Measurements from ENCODE around the gene RUNX2.

The RUNX2 gene

DNA sequence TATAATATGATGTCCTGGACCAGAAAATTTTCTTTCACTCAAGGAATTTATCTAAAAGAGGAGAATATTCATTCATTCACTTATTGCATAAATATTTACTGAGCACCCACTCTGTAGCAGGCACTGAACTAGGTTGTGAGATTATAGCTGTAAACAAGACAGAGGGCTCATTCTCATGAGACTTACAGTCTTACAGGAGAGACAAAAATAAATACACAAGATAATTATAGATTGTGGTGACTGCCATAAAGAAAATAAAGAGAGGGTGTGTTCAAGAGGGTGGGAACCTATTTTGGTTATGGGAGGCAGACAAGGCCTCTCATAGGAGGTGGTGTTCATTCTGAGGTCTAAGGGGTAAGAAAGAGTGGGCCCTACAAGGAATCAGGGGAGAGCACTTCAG lies 159.5 kb downstream of the RUNX2 start:
- DNase-seq (ENCODE audit: low spot score): no peak

DNA sequence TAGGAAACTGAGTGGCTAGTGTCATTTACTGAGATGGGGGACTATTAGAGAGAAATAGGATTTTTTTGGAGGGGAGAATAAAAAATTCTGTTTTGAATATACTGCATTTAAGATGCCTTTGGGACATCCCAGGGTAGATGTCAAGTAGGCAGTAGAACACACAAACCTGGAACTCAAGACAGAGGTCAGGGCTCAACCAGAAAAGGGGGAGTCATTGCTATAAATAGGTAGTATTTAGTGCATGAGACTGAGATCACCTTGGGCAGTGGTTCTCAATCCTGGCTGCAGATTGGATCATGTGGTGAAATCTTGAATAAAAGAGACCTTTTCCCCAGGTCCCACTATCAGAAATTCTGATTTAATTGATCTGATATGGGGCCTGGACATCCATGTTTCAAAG lies 160.1 kb downstream of the RUNX2 start:
- no peak for DNase-seq (ENCODE audit: low spot score)

DNA sequence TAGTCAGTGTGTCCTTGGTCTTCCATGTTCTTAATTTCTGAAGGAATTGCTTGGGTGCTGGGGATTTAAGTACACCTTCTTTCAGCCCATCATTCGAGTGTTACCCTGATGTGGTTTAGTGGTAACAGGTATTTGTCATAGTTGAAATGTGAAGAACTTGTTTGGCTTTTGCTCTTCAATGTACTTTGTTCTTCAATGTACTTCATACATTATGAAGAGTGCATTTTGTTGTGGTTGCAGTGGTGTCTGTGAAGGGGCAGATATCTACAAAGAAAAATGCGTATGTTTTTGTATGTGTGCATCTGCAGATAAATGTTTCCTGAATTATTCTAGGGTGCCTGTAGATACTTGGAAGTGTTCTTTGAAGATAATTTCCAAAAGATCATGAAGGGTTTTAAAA lies 160.8 kb downstream of the RUNX2 start:
- no peak for DNase-seq (ENCODE audit: low spot score)

DNA sequence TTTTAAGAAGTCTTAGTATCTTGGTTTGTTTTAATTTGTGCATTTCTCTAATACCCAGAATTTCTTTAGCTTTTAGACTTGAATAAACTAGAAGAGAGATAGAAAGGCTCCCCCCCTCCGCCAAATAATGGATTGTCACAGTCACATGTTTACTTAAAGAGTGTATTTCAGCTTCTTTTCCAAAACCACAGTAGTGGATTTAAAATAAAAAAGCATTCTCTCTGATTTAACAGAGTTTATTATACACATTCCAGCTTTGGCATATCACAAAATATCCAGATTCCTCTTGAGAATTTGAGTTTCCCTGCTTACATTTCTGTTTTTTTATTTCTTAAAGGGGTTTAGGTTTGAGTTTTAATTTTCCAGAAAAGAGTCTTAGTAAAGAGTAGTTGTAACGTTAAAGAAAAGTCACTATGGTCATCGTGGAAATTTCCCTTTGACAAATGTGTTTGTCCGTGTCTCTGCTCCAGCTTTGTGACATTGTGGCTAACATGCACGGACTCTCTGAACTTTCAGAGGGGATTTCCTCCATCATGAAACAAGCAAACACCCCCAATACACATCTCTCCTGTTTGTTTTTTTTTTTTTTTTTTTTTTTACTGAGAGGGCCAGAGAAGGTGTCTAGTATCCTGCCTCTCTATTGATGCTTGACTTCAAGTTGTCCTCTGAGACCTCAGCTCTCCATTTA lies 163.1 kb downstream of the RUNX2 start:
- no peak for DNase-seq (ENCODE audit: low spot score)

DNA sequence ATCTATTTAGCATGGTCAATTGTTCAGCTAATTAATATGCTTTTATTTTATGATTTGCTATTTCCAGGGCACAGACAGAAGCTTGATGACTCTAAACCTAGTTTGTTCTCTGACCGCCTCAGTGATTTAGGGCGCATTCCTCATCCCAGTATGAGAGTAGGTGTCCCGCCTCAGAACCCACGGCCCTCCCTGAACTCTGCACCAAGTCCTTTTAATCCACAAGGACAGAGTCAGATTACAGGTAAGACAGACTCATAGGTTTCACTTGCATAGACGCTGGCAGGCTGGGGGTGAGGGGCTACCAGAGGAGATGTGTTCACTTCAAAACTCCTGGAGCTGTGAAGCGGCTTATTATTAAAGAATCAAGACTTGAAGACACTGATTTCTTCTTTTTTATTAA lies 163.7 kb downstream of the RUNX2 start:
- no peak for DNase-seq (ENCODE audit: low spot score)

DNA sequence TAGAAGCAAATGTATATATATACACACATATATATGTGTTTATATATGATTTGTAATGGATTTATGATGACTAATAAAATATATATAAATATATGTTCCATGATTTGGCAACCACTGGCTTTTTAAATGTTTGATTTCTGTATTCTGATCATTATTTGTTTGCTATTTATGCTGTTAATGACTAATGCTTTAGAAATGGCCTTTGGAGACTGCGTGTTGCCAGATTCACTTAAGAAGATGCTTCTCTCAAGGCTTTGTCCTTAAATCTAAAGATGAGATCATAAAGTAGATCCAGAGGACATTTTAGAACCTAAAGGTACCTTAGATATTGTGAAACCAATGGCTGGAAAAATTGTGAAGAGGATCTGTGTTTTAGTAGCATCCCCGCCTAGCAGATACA lies 165.6 kb downstream of the RUNX2 start:
- no peak for DNase-seq (ENCODE audit: low spot score)

DNA sequence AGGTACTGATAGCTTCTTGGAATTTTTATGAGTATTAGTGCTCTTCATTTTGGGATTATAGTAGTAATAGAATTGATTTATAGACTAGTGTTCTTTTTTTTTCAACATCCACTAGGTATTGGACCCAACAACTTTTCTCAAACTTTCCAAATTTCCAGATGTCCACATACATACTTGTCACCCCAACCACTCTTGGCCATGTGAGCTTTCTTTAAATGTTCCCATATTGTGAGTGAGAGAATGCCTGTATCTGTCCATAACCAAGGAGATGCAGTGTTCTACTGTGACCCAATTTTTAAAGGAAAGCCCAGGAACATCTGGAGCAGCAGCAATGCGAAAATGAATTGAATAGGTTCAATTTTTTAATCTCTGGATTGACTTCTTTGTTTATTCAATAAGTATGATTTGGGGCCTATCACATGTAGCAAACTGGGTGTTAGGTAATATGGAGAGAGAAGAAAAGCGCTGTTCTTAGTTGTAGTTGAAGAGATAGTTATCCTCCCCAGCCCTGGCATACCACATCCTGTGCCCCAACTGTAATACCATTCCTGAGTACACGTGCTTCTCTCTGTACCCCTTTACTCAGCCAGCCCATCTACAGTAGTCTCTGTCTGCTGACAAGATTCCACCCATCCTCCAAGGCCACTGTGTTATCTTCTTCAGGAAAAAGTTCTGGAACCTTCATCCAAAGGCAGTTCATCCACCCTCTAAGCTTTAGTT lies 166.4 kb downstream of the RUNX2 start:
- DNase-seq (ENCODE audit: low spot score): no peak

DNA sequence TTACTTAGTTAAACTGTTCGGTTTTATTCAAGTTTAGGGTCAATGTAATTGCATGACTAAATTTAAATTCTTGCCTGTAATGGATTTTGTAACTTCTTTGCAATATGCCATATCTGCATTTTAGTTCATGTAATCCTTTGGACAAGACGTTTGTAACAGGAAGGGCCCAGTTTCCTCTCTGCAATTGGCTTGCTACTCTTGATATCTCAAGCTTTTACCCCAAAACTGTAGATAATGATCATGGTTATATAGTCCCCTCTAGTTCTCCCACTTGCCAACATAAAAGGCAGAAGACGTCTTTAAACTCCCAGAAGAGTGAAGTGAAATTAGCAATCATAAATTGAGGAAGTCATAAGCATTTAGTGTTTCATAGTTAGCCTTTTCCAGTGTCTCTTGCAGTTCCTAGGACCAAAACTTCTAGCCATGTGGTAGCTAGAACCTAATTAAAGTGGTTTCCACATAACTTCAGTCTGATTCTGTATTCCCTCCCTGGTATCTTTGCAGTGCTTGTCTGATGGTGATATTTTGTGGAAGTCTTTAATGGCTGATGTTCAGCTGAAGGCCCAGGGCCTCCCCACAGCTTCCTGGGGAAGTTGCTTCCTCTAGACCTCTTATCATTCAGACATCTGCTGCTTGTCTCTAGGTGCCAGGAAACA lies 167.4 kb downstream of the RUNX2 start:
- no peak for DNase-seq (ENCODE audit: low spot score)

DNA sequence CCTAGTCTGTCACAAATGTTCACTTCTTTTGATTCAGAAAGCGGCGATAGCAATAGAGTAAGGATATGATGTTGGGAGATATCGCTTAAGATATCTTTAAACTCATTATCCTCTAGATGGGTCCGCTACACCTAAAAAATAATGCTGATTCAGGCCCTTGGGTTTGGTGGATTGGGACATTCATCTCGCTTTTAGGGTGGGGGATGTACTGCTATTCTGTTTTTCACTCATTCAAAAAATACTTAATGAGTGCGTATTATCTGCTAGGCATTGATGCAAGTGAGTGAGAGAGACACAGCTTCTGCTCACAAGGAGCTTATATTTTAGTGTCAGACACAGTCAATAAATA lies 167.9 kb downstream of the RUNX2 start:
- DNase-seq (ENCODE audit: low spot score): no peak

DNA sequence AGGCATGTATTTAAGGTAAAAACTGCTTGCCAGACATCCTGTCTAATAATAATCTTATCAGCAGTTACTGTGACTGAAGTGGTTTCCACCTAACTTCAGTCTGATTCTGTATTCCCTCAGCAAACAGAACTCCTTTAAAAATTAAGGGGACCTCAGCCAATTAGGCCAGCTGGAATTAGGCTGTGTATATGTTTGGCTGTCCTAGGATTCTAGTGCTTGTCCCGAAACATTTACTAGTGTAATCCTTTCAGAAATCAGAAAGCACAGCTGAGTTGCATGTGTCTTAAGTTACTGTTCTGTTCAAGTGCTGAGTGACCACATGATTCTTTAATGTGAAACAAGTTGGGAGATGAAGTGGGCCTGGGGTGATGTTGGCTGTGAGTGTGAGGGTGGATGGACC lies 170.5 kb downstream of the RUNX2 start:
- DNase-seq (ENCODE audit: low spot score): no peak

DNA sequence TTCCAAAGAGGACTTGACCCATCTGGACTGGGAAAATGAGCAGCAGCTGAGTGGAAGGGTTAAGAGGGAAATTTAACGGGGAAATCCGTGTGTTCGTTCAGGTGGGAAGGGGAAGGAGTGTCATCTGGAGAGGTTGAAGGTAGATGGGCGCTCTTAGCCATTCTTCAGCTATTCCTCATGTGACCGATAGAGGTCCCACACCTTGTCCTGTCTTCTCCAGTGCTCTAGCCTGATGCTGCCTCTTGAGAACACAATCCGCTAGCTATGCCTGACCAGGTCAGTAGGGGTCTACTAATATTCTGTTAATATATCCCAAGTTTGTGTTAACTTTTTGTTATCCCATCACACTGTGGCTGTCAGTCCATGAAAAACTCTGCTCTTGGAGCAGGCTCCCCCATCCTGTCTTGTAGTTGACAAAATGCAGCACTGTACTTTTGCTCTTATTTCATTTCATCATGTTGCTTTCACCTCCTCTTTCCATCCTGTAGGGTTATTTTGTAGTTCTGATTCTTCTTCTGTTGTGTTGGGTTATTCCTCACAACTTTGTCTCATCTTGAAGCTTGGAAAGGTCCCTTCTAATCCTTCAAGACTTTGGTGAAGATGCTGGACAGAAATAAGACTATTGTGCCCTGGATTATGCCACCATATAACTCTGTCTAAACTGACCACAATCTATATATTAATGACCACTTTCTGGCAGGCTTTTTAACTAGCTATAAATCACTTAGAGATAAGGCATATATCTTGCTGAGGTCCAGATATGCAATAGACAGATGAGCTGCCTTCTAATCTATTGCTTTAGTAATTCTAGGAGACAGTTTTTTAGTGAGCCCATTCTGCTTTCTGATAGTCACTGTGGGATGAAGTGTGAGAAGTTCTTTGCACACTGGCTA lies 173.0 kb downstream of the RUNX2 start:
- DNase-seq (ENCODE audit: low spot score): no peak

DNA sequence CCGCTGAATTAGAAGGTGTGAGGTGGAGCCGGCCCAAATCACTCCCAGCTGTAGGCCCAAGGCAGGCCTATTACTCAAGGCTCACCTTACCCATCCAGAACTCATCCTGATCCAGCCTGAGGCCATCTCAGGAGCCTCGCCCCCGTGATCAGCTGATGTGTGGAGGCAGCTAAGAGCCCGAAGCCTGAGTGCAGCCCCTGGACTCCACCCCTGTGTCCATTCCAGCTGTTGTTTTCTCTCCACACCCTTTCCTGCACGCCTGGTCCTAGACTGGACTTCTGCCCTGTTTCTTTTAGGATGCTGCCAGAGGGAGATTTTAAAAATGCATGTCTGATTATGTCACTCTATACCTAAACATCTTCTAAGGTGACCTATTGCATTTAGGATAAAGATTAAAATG lies 174.3 kb downstream of the RUNX2 start:
- DNase-seq (ENCODE audit: low spot score): no peak

DNA sequence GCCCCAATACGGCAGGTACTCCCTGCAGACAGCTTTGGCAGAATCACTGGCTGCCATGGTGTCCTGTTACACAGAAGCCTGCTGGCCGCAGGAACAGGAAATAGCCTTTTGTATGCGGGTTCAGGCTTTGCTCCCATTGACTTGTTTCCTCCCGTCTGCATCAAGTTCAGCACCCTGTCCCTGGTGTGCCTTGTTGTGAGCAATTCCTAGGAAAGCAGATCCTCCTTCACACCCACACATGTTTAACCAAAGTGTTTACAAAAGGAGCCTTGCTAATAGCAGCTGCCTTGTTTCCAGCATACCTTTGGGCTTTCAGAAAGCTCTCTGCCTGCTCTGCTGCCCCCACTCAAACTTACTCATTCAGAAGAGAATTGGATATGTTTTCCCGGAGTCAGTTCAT lies 176.8 kb downstream of the RUNX2 start:
- DNase-seq (ENCODE audit: low spot score): peak; percentile 60

DNA sequence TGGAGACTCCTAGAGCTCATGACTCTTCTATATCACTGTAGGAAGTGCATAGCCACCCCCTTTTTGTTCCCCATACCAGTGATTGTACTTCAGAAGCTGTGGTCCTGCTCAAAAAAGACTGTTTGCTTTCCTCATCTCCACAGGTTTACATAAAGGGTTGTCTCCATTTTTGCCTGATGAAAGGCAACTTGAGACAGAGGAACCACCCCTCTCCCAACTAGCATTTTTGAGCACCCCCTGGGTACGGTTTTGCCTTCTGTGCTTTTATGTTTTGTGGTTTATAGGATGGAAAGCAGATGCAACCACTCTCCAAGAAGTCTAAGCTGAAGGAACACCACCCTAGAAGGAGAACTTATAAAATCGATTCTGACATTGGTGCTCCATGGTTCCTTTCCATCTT lies 177.3 kb downstream of the RUNX2 start:
- DNase-seq (ENCODE audit: low spot score): no peak

DNA sequence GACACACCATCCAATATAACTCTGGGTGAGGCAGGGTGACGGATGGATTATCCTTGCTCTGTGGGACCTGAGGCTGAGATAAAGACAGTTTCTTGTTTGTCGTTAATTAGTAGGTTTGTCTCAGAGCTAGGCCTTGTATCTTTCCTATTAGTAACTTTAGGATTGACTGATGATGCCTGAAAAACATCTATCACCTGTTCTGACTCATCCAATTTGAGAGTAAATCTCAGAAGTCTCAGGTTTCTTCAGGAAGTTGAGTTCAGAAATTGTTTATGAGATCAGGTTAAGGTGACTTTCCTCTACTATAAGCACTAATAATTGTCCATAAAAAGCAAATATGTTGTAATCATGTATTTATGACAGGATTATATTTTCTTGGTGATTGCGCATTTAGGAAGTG lies 179.1 kb downstream of the RUNX2 start:
- no peak for DNase-seq (ENCODE audit: low spot score)

DNA sequence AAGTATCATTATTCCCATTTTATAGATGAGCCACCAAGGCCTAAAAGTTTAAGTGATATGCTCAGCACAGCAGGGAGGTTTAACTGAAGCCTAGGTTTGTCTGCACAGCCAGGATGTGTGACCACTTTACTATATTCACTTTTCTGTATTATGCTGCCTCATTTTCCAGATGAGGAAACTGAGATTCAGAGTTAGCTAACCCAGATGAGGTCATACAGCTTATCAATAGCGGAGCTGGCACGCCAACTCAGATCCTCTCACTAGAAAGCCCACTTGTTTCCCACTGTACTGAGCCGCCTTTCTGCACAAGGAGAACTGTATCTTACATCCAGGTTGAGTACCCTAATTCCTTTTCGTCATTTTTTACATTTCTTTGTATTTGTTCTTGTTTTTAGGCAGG lies 181.3 kb downstream of the RUNX2 start:
- no peak for DNase-seq (ENCODE audit: low spot score)

DNA sequence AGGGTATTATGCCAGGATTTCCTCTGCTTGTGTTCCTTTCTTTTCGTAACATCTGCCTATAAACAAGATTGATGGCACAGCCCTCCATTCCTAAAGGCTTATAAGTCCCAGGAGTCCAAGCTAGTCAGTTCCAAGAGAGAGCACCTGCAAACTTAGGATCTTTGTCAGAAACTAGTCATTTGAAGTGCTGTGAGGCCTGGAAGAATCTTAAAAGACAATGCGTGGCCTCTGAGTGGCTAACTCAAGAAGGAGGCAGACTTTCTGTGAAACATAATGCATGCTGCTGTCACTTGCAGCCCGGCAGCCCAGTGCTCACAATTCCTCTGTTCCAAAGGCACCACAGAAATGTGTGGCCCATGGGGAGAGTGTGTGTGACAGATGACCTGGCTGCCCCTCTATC lies 184.6 kb downstream of the RUNX2 start:
- no peak for DNase-seq (ENCODE audit: low spot score)

DNA sequence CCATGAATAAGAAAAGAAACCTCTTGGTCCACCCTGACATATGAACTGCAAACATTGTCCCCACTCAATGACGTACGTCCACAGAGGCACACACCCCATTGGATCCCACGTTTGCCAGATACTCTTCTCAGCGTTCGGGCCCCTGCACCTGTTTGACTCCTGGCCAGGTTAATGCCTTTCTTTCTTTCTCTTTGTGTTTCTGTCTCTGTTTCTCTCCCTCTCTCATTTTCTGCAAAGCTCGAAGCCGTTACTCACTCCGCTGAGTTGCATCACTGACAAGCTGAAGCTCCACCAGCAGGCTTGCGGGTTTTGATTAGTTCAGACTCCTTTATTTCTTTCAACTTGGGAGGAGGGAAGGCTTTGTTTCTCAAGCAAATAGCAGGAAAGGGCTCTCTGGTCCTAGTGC lies 185.1 kb downstream of the RUNX2 start:
- DNase-seq (ENCODE audit: low spot score): no peak

DNA sequence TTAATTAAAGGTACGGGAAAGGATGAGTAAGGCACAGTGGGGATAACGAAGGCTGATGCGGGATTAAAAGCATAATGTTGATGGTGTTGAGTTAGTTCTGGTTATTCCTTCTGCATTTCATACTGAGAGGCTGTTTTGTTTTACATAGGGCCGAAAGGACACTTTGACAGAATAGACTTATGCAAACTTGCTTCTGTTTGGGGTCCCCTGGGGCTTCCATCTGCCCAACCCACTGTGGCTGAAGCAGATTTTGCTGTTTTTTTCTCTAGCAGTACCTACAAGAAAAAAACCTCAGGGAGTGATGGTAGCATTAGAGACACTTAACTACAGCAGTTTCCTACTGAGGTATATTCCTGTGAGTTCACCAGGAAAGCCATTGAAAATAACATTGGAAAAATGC lies 185.7 kb downstream of the RUNX2 start:
- DNase-seq (ENCODE audit: low spot score): no peak

DNA sequence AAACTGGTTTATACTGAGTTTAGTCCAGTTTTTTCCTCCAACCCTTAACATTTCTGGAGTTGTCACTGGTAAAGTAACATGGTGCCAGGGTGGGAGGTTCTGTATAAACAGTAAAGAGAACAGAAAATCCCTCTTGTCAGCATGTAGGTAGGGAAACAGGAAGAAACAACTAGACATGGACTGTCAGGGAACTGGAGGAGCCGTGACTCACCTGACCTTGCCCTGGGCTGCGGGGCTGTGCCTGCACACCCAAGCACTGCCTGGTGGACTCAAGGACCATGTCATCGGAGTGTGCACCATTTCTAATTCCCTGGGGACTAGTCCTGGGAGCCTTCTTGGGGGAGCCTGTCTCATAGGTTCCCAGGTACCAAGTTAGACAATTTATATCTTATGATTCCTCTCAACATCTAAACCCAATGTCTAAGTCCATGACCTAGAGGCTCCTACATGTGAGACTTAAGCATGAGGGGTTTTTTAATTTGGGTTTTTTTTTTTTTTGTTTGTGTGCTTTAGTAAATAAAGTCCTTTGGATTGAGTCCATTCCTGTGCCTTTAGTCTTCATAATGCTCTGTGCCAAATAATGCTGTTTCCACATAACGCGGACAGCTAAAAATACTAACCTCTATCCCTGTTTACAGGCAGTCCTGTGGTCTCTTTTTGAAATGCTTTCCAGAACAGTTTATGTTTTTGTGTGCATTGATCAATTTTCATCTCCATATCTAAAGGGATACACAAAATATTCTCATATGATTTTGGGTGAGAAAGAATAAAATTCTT lies 186.5 kb downstream of the RUNX2 start:
- no peak for DNase-seq (ENCODE audit: low spot score)

DNA sequence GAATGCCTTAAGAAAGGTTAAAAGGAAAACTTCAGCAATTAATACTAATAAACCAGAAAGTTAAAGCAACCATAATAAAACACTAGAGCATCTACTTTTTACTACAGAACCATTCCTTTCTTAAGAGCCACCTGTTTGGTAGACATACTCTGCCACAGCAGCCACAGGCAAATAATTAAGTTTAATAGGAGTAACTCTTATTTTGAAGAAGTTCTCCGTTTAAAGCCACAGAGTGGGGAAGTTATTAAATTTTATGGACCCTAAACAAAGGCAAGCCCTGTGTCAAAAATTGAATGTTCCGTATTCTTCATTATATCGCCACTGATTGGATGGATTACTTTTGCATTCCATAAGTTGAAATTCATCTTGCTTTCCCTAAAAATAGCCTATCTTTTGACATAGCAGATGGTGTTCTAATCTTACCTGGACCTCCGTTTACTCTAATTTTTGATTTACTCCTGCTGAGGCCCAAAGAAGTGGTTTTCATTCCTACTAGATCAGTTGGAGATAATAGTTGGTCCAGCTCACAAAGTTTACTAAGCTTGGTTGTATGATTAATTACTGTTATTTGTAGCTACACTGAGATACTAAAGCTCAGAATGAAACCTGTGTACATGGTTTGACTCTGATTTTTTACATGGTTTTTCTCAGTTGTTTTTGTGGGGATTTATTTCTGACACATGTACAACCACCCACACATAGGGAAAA lies 190.0 kb downstream of the RUNX2 start:
- DNase-seq (ENCODE audit: low spot score): no peak

Measured in COLO829 (cell line).